ENCODE measurements around the gene ATP13A2.
A peak's percentile ranks its signal among the peaks of the same experiment; 100 is the strongest.

The ATP13A2 gene
- total RNA-seq, result 41.7 reads per million, percentile 64 among the genes with 10 or more reads in this experiment

DNA sequence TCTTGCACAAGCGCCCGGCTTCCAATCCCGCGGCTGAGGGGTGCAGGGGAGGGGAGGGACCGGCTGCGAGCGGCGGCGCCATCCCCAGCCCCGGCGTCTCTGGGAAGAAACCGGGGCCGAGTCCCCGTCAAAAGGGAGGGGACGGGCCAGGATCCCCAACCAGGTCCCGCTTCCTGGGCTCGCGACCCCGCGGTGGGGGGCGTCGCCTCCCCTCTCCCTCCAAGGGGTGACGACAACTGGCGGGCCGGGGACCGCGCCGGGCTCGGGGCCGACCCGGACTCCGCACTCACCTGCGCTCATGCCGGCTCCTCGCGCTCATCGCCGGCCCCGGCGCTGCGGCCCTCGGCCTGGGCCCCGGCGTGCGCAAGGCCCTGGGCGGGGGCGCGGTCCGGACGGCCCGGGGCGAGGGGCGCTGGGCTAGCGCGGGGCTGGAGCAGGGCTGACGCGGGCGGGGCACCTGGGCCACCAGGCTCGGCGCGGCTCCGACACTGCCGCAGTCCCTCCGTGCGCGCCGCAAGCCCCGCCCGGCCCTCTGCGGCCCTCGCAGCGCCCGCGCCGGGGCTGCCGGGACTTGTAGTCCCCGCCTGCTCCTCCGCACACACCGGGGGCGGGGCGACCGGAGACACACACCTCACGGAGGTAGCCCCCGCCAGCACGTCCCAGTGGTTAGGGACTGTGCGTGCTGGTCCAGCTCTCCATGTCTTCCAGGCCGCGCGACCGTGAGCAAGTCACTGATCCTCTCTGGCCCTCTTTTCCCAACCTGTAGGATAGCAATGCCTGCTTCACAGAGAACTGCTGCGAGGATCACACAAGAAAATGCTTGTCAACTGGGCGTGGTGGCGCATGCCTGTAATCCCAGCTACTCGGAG, at the start of gene ATP13A2:
Gene ATP13A2 (minus strand): TSS at position 490 of the 869 bp plus-strand sequence. CDS start 190 bp downstream, at position 300.
- peak; percentile 79 for DNase-seq

- no peak for DNase-seq
These were observed 49.8 kb upstream of the ATP13A2 start for GRCh38 chr1:17061486-17061885.

DNA sequence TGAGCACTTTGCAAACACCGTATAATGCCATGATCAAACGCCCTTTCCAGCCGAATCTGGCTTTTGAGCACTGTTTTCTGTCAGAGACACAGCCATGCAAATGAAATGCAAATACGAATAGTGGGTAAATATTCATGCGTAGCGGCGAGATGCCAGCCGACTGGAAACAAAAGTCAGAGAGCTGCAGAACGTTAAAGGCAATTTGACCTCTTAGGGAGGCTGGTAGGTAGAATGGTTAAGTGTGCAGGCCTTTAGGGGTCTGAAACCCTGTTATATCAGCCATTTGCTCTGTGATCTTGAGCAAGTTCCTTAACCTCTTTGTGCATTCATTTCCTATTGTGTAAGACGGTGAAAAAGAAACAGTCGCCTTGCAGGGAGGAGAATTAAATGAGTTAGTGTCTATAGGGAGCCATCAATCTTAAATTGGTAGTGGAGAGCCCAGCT, 48.6 kb upstream of the ATP13A2 start:
- DNase-seq, result no peak

- DNase-seq, result no peak
These were observed 47.9 kb upstream of the ATP13A2 start for GRCh38 chr1:17059391-17060305.

GRCh38 chr1:17056551-17056950, 44.8 kb upstream of the ATP13A2 start:
- DNase-seq, result no peak

DNA sequence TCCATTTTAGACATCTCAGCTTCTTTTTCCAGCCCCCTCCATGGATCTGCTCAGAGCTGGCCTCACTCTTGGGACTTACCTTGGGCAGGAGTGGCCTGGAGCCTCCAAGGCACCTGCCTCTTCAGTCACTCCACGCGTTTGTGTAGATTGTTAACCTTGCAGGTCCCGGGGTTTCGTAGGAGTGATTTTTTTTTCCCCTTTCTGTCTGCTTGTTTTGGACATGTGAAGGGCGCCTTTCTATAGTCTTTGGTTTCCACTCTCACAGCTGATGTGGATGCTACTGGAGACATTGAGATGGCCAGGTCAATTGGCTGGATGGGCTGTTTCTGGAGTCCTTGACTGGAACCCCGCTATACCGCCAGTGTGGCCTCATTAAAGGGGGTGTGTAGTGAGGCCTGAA, 44.1 kb upstream of the ATP13A2 start:
- no peak for DNase-seq

GRCh38 chr1:17053685-17054410, 42.1 kb upstream of the ATP13A2 start, which contains the start of gene SDHB:
TSS of gene SDHB (minus strand) at chr1:17054032. CDS start at chr1:17054019, 13 bp downstream.
- DNase-seq, result peak; percentile 98

DNA sequence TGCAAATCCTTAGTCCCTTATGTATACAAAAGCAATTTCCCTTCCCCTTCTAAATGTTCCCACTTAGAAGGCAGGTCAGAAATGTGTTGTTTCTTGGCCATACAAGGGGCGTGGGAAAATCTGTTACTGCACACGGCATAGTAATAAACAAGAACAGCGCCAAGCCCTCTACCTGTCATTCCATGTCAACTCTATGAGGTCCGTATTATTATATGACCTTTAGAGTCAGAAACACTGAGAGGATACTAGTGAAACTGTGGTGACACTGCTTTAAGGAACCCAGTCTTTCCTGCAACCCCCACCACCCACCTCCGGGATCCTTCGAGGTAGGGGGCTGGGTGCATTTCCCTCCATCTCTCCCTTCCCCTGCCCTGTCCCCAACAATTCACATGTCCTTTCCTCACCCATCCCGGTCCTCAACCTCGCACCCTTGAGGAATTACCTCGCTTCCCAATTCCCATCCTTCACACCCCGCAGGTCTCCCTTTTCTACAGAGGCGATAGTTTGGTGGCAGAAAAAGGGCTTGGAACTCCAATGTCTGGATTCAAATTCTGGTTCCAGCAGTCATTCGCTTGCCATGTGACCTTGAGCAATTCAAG, 41.5 kb upstream of the ATP13A2 start:
- no peak for DNase-seq

DNA sequence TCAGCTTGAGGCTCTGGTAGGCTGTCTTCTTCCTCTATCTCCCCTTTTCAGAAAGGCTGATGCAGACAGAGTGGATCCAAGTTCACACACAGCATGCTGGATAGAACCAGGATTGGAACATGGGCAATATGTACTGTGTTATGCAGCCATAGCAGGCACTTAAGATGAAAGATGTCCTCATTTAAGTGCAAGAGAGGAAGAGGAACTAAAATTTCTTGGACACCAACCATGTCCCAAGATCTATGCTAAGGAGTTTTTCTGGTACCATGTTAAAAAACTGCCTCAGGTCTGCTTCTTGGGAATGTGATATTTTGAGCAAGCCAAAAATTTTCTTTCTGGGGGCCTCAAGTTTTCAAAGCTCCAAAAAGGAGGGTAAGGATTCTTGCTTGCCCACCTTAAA, 40.9 kb upstream of the ATP13A2 start:
- DNase-seq, result no peak

DNA sequence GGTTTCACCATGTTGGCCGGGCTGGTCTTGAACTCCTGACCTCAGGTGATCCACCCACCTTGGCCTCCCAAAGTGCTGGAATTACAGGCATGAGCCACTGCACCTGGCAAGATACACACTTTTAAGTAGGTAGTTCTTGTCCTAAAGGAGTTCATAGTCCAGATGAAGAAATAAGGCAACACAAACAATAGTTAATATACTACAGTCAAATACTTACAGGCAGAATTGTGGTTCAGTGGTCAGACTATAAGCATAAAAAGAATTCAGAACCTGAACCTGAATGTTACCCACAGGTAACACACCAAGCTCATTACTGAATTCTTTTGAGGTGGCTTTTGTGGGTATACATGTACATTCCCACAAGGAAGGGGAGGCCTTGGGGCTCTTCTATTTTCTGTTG, 40.3 kb upstream of the ATP13A2 start:
- no peak for DNase-seq

DNA sequence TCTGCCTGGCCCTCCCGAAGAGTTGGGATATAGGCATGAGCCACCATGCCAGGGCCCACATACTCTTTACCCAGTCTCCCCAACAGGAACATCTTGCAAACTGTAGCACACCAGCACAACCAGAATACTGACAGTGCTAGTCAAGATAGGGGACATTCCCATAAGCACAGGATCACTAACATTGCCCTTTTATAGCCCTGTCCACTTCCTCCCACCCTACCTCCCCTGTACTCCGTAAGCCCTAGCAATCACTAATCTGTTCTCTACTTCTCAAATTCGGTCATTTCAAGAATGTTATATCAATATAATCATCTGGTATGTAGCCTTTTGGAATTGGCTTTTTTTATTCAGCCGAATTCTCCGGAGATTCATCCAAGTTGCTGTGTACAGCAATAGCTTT, 36.2 kb upstream of the ATP13A2 start:
- no peak for DNase-seq

GRCh38 chr1:17046334-17046657, 34.6 kb upstream of the ATP13A2 start:
- DNase-seq, result no peak

DNA sequence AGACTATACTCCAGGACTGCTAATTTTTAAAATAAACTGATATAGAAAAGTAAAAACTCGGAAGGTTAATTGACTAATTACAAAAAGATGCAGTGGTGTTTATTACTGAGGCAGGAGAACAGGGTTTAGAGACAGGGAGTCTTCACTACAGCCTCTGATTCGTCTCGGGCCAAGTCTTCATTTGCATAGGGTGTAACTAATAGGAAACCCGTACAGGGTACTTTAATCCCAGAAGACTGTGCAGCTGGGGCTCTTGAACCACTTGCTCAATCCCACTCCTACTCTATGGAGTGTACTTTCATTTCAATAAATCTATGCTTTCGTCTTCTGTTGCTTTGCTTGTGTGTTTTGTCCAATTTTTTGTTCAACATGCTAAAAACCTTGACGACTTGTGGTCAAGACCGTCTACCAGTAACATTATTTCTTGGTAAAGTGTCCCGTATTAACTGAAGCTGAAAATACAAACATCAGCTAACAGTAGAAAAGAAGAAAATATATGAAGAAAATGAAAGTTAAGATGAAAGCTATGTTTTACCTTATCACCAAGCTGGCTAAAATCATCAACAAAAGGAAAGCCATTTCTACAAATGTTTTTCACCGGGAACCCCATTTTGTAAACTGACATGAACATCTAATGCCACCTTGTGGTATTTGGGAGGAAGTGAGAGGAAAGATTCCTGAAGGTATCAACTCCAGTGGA, 34.1 kb upstream of the ATP13A2 start:
- no peak for DNase-seq

GRCh38 chr1:17045150-17045549, 33.4 kb upstream of the ATP13A2 start:
- DNase-seq, result no peak

DNA sequence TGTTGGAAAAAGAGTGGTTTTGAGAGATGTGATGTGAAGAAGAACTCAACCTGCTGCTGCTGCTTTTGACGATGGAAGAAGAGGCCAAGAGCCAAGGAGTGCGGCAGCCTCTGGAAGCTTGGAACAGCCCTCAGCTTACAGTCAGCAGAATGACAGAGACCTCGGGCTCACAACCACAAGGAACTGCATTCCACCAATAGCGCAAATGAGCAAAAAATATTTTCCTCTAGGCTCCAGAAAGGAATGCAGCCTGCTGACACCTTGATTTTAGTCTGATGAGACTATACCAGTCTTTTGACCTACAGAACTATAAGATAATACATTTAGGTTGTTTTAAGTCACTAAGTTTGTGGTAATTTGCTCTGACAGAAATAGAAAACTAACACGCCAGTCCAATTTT, 31.9 kb upstream of the ATP13A2 start:
- DNase-seq, result no peak

DNA sequence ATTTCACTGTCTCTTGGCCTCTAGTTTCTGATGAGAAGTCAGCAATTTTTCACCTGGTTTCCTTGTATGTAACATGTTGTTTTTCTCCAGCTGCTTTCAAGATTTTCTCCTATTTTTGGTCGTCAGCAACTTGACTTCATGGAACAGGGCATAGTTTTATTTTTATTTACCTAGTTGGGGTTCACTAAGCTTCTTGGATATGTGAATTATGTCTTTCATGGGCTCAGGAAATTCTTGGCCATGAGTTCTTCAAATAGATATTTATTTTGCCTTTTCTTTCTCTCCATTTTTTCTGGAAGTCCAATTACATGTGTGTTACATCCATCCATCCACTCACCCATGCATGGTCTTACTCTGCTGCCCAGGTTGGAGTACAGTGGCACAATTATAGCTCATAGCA, 28.4 kb upstream of the ATP13A2 start:
- DNase-seq, result no peak

GRCh38 chr1:17039522-17039921, 27.8 kb upstream of the ATP13A2 start:
- no peak for DNase-seq

GRCh38 chr1:17033481-17033880, 21.8 kb upstream of the ATP13A2 start:
- DNase-seq, result no peak

- DNase-seq, result no peak
These were observed 21.0 kb upstream of the ATP13A2 start for GRCh38 chr1:17032741-17033140.

DNA sequence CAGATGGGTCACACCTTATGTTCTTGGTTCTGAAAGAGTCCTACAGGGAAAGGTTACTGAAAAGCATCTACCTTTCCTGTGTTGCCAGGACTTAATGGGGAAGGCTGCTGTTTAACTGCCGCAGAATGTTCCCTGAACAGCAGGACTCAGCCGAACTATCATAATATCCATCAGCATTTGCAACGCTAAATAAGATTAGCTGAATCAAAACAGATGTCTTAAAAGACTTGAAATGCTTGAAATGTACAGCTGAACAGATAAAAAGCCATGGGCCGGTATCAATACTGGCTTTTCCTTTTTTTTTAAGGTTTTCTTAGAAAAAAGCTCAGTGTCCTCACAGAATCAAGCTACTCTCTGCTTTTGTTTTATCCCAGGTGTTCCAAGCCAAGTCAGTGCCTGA, 19.7 kb upstream of the ATP13A2 start:
- no peak for DNase-seq

- DNase-seq, result no peak
These were observed 18.5 kb upstream of the ATP13A2 start for GRCh38 chr1:17030206-17030605.

- no peak for DNase-seq
These were observed 17.0 kb upstream of the ATP13A2 start for GRCh38 chr1:17028662-17029188.

Measured in effector CD4-positive, alpha-beta T cell (primary cell).